Loucy (cell line): Measurements from ENCODE around the gene EREG.

ENCODE experiments used
- H2AFZ ChIP-seq: fragments of 200-600 bp; sonication (generic); 2 replicates; pipeline ENCODE4 v1.6.0; 2016; ENCODE audit warnings: antibody characterized with exemption, mild to moderate bottlenecking, low read length, moderate library complexity
- H3F3A ChIP-seq: fragments of 200-600 bp; 2 replicates; pipeline ENCODE4 v1.6.0; 2016; ENCODE audit warnings: antibody characterized with exemption, low read depth, mild to moderate bottlenecking
- H3K27me3 ChIP-seq: fragments of 200-600 bp; sonication (generic); 2 replicates; pipeline ENCODE4 v1.6.1; 2014; ENCODE audit warnings: low read length, mild to moderate bottlenecking; ENCODE audit not compliant: insufficient read depth, poor library complexity, severe bottlenecking
- H3K36me3 ChIP-seq: fragments of 200-600 bp; sonication (generic); 2 replicates; pipeline ENCODE4 v1.6.1; 2016; ENCODE audit warnings: low read length; ENCODE audit not compliant: insufficient read depth
- H3K4me1 ChIP-seq: fragments of 200-600 bp; sonication (generic); 2 replicates; pipeline ENCODE4 v1.5.1; 2014; ENCODE audit warnings: low read length, mild to moderate bottlenecking; ENCODE audit not compliant: insufficient read depth, poor library complexity, severe bottlenecking
- H3K4me2 ChIP-seq: fragments of 200-600 bp; sonication (generic); 2 replicates; pipeline ENCODE4 v1.6.0; 2014; ENCODE audit warnings: antibody characterized with exemption, low read length, low read depth, mild to moderate bottlenecking; ENCODE audit not compliant: poor library complexity, severe bottlenecking
- H3K4me3 ChIP-seq: fragments of 200-600 bp; sonication (generic); 2 replicates; pipeline ENCODE4 v1.5.1; 2014; ENCODE audit warnings: low read length, mild to moderate bottlenecking, mixed read lengths; ENCODE audit not compliant: poor library complexity, severe bottlenecking
- H3K79me2 ChIP-seq: fragments of 200-600 bp; sonication (generic); 2 replicates; pipeline ENCODE4 v1.6.1; 2014; ENCODE audit warnings: low read length; ENCODE audit not compliant: insufficient read depth
- H3K9ac ChIP-seq: fragments of 200-600 bp; sonication (generic); 2 replicates; pipeline ENCODE4 v1.6.0; 2014; ENCODE audit warnings: mild to moderate bottlenecking, low read depth, low read length, moderate library complexity; ENCODE audit not compliant: poor library complexity, severe bottlenecking
- H3K9me2 ChIP-seq: fragments of 200-600 bp; sonication (generic); replicated peaks from 2 replicates; pipeline ENCODE4 v1.6.1; 2016; ENCODE audit warnings: low read depth, low read length, mixed read lengths
- H3K9me3 ChIP-seq: fragments of 200-600 bp; sonication (generic); 2 replicates; pipeline ENCODE4 v1.6.1; 2014; ENCODE audit warnings: mild to moderate bottlenecking, antibody characterized with exemption, low read length, low read depth; ENCODE audit not compliant: insufficient read depth
- H4K20me1 ChIP-seq: fragments of 200-600 bp; sonication (generic); 2 replicates; pipeline ENCODE4 v1.6.0; 2014; ENCODE audit warnings: antibody characterized with exemption, low read length, mild to moderate bottlenecking; ENCODE audit not compliant: insufficient read depth, poor library complexity, severe bottlenecking
- CTCF ChIP-seq: fragments of 200-600 bp; sonication (generic); conservative IDR thresholded peaks from 2 replicates; pipeline ENCODE4 v1.5.1; 2014; ENCODE audit warnings: mild to moderate bottlenecking, antibody characterized with exemption, low read length
- EZH2phosphoT487 ChIP-seq: fragments of 200-600 bp; IDR thresholded peaks from 2 replicates; pipeline ENCODE4 v1.6.1; 2018; ENCODE audit warnings: antibody characterized with exemption, mild to moderate bottlenecking, moderate library complexity, borderline replicate concordance

EREG gene

GRCh38 chr4:74402692-74403456 is 37.9 kb downstream of the EREG start:
- no peaks in the 10 kb centered on the region for H4K20me1 ChIP-seq
- no peak overlapping the region for H3K4me2 ChIP-seq
- no peaks in the 10 kb centered on the region for H3K27me3 ChIP-seq
- no peak overlapping the region for H3K4me3 ChIP-seq
- H3K9me2 ChIP-seq: no peaks in the 10 kb centered on the region
- H2AFZ ChIP-seq: no peak overlapping the region
- no peaks in the 10 kb centered on the region for H3F3A ChIP-seq
- H3K9me3 ChIP-seq: no peaks in the 10 kb centered on the region
- no peak for TF ChIP-seq CTCF
- TF ChIP-seq EZH2phosphoT487: no peak
- H3K4me1 ChIP-seq: peaks cover 3% of the 10 kb centered on the region
- no peaks in the 10 kb centered on the region for H3K36me3 ChIP-seq
- H3K79me2 ChIP-seq: no peaks in the 10 kb centered on the region
- no peak overlapping the region for H3K9ac ChIP-seq

GRCh38 chr4:74407891-74408290 is 42.9 kb downstream of the EREG start:
- H3K9ac ChIP-seq: no peak overlapping the region
- no peaks in the 10 kb centered on the region for H4K20me1 ChIP-seq
- TF ChIP-seq EZH2phosphoT487: no peak
- TF ChIP-seq CTCF: no peak
- no peaks in the 10 kb centered on the region for H3K4me1 ChIP-seq
- H3K9me3 ChIP-seq: no peaks in the 10 kb centered on the region
- no peak overlapping the region for H2AFZ ChIP-seq
- H3K36me3 ChIP-seq: no peaks in the 10 kb centered on the region
- no peak overlapping the region for H3K4me2 ChIP-seq
- no peaks in the 10 kb centered on the region for H3F3A ChIP-seq
- no peaks in the 10 kb centered on the region for H3K9me2 ChIP-seq
- H3K27me3 ChIP-seq: peaks cover 7% of the 10 kb centered on the region
- no peak overlapping the region for H3K4me3 ChIP-seq
- no peaks in the 10 kb centered on the region for H3K79me2 ChIP-seq

GRCh38 chr4:74408639-74409038 is 43.7 kb downstream of the EREG start:
- Histone ChIP-seq H3K79me2 (no peaks in the 10 kb centered on the region), H3F3A (no peaks in the 10 kb centered on the region), H3K9me3 (no peaks in the 10 kb centered on the region), H3K27me3 (peaks cover 7% of the 10 kb centered on the region), H3K36me3 (no peaks in the 10 kb centered on the region), H3K4me2 (no peak overlapping the region), H3K4me3 (no peak overlapping the region), H4K20me1 (no peaks in the 10 kb centered on the region), H3K4me1 (no peaks in the 10 kb centered on the region), H3K9ac (no peak overlapping the region), H2AFZ (no peak overlapping the region), H3K9me2 (no peaks in the 10 kb centered on the region)
- TF ChIP-seq CTCF (no peak), EZH2phosphoT487 (no peak)
